Right renal cortex interstitium (tissue), 3 donors: ENCODE data around the gene TRIAP1. TPM values are rescaled to one million over a fixed set of nuclear protein-coding genes. Genes with fewer than 3 reads are reported as not detected.
"Not testable (repeated sequence)": the region's sequence is repeated elsewhere in the genome, so short reads cannot be mapped to it uniquely, and the experiment has no call there.

Experiments
- DNase-seq, 3 donors: peaks; one replicate each; pipeline ENCODE4 v3.0.0-alpha.2; 2013; ENCODE audit warnings: low read depth in 3 of 3, low spot score in 2 of 3
- polyA plus RNA-seq, 3 donors: library from polyadenylated mRNA; unstranded; fragments of 120-200 nt; gene quantifications; one replicate each; pipeline ENCODE4 v1.2.1, GENCODE V29; 2013; ENCODE audit not compliant: insufficient read length in 3 of 3

Gene TRIAP1
- polyA plus RNA-seq, 3 donors = 45.7 to 50.4 (median 49.2) TPM

DNA sequence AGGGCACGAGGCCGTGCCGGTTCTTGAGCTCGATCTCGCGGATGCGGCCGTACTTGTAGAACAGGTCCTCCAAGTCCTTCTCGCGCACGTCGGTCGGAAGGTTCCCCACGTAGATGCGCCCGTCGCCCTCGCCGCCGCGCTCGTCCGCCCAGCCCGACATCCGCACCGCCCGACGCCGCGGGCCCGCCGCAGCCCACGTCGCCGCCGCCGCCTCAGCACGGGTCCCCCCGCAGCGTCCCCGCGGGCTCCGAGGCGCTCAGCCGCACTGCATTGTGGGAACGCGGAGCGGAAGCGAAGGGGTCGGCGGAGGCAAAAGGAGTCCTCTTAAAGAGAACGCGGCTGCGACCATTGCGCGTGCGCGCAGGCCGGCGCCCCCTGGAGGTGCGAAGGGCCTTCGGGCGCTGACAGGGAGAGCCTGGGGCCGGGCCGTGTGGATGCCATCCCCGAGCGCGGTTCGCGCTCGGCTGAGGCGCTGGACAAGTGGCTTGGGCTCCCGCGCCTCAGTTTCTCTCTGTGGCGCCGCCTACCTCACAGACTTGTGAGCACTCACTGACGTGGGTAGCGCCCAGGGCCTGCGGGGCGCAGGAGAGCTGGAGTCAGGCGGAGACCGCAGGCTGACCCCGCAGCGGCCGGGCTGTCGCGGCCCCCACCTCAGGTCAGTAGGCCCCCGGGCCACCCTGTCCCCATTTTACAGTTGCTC is 23.4 kb upstream of the TRIAP1 start, which contains the start of gene SRSF9:
TSS of gene SRSF9 (minus strand) at position 299 of the 700 bp plus-strand sequence. CDS start at position 160, 139 bp downstream.
- DNase-seq = peak; percentile 89 to 92 (median 91)

DNA sequence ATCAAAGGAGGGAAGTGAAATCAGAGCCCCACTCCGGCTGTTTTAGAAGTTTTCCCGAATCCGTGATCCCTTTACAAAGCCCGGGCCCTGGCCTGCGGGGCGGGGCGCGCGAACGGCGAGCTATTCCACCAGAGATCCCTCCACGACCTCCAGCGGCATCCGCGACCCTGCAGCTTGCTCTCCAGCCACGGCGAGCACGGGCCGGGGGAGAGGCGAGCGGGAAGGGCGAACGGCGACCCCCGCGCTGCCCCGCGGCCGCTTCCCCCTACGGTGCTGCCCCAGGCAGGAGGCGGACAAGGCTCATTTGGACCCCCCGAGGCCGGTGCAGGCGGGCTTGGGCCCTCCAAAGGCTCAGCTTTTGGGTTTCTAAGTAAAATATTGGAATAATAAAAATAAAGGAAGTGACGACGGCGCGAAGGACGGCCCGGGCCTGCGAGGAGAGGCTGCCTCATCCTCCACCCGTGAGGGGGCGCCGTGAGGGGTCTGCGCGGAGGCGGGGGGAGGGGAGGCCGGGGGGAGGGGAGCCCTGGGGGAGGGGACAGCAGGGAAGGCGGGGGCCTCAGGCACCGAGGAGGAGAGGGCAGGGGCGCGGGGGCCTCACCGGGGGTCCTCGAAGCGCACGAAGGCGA is 22.8 kb upstream of the TRIAP1 start:
- DNase-seq = no peak

- DNase-seq = no peak
Observed at GRCh38 chr12:120468325-120468820, 22.2 kb upstream of the TRIAP1 start.

GRCh38 chr12:120467439-120467838 is 21.3 kb upstream of the TRIAP1 start:
- no peak for DNase-seq

DNA sequence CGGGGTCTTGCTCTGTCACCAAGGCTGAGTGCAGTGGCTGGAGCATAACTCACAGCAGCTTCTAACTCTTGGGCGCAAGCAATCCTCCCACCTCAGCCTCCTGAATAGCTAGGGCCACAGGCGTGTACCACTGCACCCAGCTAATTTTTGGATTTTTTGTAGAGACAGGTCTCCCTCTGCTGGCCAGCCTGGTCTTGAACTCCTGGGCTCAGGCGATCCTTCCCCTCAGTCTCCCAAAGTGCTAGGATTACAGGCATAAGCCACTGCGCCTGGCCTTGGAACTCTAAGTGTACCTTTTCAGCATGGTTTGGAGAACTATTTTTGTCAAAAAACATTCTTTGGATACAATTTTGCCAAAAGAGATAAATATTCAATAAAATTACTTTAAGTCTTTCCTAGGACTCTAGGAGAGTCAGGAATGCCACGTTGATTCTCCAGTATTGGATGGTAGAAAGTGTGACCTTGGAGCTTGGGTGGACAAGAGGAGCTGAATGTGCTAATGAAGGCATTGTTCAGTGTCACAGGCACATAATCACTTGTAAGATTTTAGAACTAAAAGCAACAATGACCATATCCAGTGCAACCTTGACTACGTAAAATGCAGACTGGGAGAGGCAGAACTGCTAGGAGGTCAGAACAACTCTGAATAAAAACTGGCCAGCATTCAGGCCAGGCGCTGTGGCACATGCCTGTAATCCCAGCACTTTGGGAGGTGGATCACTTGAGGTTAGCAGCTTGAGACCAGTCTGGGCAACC is 20.6 kb upstream of the TRIAP1 start:
- no peak for DNase-seq

GRCh38 chr12:120465756-120466155 is 19.6 kb upstream of the TRIAP1 start:
- no peak for DNase-seq

DNA sequence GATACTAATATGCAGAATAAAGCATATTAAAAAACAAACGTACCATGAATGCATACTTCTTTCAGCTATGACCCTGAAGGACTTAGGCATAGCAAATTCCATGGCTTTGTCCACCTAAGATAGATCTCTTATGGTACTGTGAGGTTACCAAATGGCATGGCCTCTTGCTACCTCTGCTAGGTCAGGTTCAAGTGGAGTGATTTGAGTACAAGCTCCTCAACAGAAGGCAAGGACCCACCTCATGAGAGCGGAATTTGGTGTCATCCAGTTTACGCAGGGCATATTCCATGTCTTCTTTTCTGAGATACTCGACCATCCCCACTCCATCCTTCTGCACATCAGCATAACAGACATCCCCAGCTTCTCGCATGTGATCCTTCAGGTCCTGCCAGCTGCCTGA is 17.5 kb upstream of the TRIAP1 start:
- DNase-seq = no peak

DNA sequence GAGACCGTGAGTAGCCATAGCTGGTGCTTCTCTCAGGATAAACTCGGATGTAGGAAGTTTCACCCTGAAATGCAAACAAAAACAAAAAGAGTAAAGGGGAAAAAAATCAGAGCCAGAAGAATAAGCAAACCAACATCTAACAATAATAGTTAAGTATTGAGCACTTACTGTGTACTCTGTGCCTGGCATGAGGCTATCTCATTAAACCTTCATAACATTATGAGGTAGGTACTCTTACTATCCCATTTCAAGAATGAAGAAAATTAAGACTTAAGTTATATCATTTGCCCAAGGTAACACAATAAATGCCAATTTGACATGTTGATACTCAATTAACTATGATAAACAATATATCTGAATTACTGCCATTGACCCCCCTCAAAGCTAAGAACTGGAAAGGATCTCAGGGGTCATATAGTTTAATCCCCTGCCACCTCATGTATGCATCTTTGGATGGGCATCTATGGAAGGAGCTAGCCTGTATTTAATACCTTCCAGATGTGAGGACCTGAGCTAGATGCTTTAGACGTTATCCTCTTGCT is 16.0 kb upstream of the TRIAP1 start:
- DNase-seq = no peak

- DNase-seq = no peak
Observed at GRCh38 chr12:120460157-120460556, 14.0 kb upstream of the TRIAP1 start.

- DNase-seq = no peak
Observed at GRCh38 chr12:120457133-120457532, 10.9 kb upstream of the TRIAP1 start.

- no peak for DNase-seq
Observed at GRCh38 chr12:120455302-120455701, 9.1 kb upstream of the TRIAP1 start.

GRCh38 chr12:120453977-120454376 is 7.8 kb upstream of the TRIAP1 start:
- DNase-seq = no peak

- no peak for DNase-seq
Observed at GRCh38 chr12:120453060-120453750, 7.0 kb upstream of the TRIAP1 start.

GRCh38 chr12:120452524-120452923 is 6.3 kb upstream of the TRIAP1 start:
- DNase-seq = not testable (repeated sequence)

DNA sequence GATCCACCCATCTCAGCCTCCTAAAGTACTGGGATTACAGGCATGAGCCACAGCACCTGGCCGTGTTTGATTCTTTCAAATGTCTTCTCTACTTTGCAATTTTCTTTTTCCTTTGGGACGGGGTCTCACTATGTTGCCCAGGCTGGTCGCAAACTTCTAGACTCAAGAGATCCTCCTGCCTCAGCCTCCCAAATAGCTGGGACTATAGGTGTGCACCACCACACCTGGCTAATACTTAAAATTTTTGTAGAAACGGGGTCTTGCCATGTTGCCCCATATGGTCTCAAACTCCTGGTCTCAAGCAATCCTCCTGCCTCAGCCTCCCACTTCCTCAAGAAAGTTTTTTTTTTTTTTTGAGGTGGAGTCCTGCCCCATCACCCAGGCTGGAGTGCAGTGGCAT is 1.8 kb upstream of the TRIAP1 start:
- DNase-seq = no peak

DNA sequence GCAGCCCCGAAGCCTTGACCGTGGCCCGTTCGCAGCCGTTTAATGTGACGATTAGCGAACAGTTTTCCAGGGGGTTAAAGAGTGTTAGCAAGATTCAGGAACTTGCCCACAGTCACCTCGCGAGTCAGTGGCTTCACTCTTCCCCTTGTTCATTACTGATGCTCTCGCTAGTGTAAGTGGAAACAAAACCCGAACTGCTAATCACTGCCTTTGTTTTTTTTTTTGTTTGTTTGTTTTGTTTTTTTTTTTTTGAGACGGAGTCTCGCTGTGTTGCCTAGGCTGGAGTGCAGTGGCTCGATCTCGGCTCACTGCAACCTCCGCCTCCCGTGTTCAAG is 627 bp upstream of the TRIAP1 start:
- DNase-seq = not testable (repeated sequence)

GRCh38 chr12:120444676-120445075 is 1.5 kb downstream of the TRIAP1 start:
- no peak for DNase-seq

GRCh38 chr12:120439646-120440247 is 6.4 kb downstream of the TRIAP1 start:
- peak in 1 of 3 donors; percentile 32 for DNase-seq

DNA sequence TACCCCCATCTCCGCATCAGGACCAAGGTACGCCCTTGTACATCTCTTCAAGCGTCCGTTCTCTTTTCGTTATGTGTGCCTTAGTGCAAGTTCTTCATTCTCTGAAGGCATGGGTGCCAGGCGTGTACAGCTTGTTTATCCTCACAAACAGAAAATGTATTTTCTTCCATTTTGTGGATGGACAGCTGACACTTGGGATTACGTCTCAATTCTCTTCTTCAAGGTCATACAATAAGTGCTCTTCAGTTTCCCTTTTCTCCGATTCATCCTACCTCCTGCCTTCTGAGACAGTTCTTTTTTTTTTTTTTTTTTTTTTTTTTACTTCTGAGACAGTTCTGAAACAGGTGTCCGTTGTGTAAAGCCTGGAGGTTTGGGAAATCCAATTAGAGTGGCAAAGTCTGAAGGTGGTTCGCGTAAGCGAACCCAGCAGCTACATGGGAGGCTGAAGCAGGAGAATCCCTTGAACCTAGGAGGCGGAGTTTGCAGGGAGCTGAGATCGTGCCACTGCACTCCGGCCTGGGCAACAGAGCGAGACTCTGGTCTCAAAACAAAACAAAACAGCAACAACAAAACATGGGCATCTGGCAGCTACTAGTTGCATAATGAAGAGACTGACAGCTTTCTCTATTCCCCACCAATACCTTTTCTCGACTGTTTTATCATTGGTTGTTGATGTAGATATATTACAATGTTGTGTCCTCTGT is 7.5 kb downstream of the TRIAP1 start:
- no peak for DNase-seq
